Measurements from ENCODE around the gene IL17RE. TPM values are rescaled to one million over a fixed set of nuclear protein-coding genes. Genes with fewer than 3 reads are reported as not detected.

IL17RE gene
- total RNA-seq, 1 donor from 2014 or later = 0.72 TPM

GRCh38 chr3:9951962-9952805 is 49.5 kb downstream of the IL17RE start, which contains the start of gene PRRT3:
Gene PRRT3, minus strand, starts transcription at chr3:9952408. Its CDS starts 2,293 bp downstream, at chr3:9950115.
- peak; percentile 34 for DNase-seq (ENCODE audit: low spot score)

- no peak for DNase-seq (ENCODE audit: low spot score)
Observed at GRCh38 chr3:9955067-9955502, 52.4 kb downstream of the IL17RE start.

- DNase-seq (ENCODE audit: low spot score) = no peak
Observed at GRCh38 chr3:9955611-9956352, 53.1 kb downstream of the IL17RE start.

- no peak for DNase-seq (ENCODE audit: low spot score)
Observed at GRCh38 chr3:9957214-9957613, 54.6 kb downstream of the IL17RE start.

- no peak for DNase-seq (ENCODE audit: low spot score)
Observed at GRCh38 chr3:9965200-9965875, 62.7 kb downstream of the IL17RE start.

Other genes starting within 250 kb of the IL17RE start
- not detected for gene CPNE9, start 199.0 kb upstream of the IL17RE start, total RNA-seq (ENCODE audit: insufficient read depth, low replicate concordance)
- gene BRPF1, start 171.1 kb upstream of the IL17RE start, total RNA-seq (ENCODE audit: insufficient read depth, low replicate concordance) = 10.4 TPM
- 17.8 TPM for gene OGG1, start 152.9 kb upstream of the IL17RE start, total RNA-seq (ENCODE audit: insufficient read depth, low replicate concordance)
- gene CAMK1, start 132.9 kb upstream of the IL17RE start, total RNA-seq (ENCODE audit: insufficient read depth, low replicate concordance) = 16.4 TPM
- 43.3 TPM for gene TADA3, start 110.4 kb upstream of the IL17RE start, total RNA-seq (ENCODE audit: insufficient read depth, low replicate concordance)
- gene ARPC4, start 109.8 kb upstream of the IL17RE start, total RNA-seq (ENCODE audit: insufficient read depth, low replicate concordance) = 154 TPM
- 10.4 TPM for gene TTLL3, start 92.6 kb upstream of the IL17RE start, total RNA-seq (ENCODE audit: insufficient read depth, low replicate concordance)
- gene RPUSD3, start 58.8 kb upstream of the IL17RE start, total RNA-seq (ENCODE audit: insufficient read depth, low replicate concordance) = 10.4 TPM
- 4.6 TPM for gene CIDEC, start 22.6 kb upstream of the IL17RE start, total RNA-seq (ENCODE audit: insufficient read depth, low replicate concordance)
- gene JAGN1, start 12.2 kb upstream of the IL17RE start, total RNA-seq (ENCODE audit: insufficient read depth, low replicate concordance) = 13.2 TPM
- 39.2 TPM for gene IL17RC, start 14.2 kb downstream of the IL17RE start, total RNA-seq (ENCODE audit: insufficient read depth, low replicate concordance)
- 31.5 TPM for gene CRELD1, start 31.0 kb downstream of the IL17RE start, total RNA-seq (ENCODE audit: insufficient read depth, low replicate concordance)
- gene PRRT3, start 49.6 kb downstream of the IL17RE start, total RNA-seq (ENCODE audit: insufficient read depth, low replicate concordance) = 0.24 TPM
- gene EMC3, start 84.0 kb downstream of the IL17RE start, total RNA-seq (ENCODE audit: insufficient read depth, low replicate concordance) = 35.2 TPM
- 2.6 TPM for gene FANCD2, start 123.6 kb downstream of the IL17RE start, total RNA-seq (ENCODE audit: insufficient read depth, low replicate concordance)
- 1.7 TPM for gene FANCD2OS, start 205.4 kb downstream of the IL17RE start, total RNA-seq (ENCODE audit: insufficient read depth, low replicate concordance)
- gene BRK1, start 212.8 kb downstream of the IL17RE start, total RNA-seq (ENCODE audit: insufficient read depth, low replicate concordance) = 115 TPM
- gene VHL, start 238.9 kb downstream of the IL17RE start, total RNA-seq (ENCODE audit: insufficient read depth, low replicate concordance) = 58.5 TPM

Data from umbilical cord (tissue), 2 donors.